MV-4-11 (cell line): Measurements from ENCODE around the gene FBL.
"Not testable (repeated sequence)": the region's sequence is repeated elsewhere in the genome, so short reads cannot be mapped to it uniquely, and the experiment has no call there.

Source experiments
- DNase-seq: peaks from one replicate; lab custom pipeline; 2025; lab: John Stamatoyannopoulos, UW

The FBL gene

DNA sequence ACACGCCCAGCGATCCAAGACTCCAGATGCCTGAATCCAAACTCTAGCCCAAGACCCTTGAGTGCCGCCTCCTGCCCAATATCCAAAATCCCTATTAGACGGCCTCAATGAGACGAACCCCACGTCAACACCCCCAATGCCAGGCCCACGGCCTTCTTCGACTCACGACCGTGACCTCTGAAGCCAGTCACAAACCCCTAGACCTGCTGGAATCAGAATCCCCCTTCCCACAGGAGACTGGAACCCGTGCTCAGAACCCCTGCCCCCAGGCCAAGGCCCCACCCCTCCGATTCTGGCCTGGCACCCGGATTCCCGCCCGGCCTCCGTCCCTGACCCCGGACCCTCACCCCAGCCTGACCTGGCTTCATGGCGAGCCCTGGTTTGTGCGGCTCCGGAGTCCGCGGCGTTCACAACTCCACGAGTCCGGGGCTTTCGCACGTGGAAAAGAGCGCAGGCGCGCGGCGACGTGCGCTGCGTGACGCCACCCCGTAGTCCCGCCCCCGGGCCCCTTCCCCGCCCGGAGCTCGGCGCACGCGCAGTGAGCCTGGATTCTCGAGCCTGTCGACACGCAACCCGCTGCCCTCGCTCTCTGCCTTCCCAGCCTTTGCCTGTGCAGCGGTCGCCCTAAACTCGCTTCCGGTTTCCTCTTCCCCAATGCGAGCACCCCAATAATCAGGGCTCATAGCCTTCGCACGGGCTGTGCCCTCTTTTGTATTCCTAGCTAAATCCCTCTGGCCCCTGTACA lies at the start of gene FBL:
FBL (minus strand) TSS at position 447 of the 745 bp plus-strand sequence; CDS start at position 368, 79 bp downstream.
- peak; percentile 95 for DNase-seq

DNA sequence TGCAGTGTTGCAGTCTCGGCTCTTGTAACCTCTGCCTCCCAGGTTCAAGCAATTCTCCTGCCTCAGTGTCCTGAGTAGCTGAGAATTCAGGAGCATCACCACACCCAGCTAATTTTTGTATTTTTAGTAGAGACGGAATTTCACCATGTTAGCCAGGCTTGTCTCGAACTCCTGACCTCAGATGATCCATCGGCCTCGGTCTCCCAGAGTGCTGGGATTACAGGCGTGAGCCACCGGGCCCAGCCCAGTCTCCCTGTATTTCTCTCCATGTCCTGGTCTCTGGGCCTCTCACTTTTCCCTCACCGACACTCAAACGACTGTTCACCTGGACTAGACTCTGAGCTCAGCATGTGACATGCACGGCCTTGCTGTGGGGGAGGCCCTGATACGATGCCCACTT lies 48.9 kb upstream of the FBL start:
- not testable (repeated sequence) for DNase-seq

DNA sequence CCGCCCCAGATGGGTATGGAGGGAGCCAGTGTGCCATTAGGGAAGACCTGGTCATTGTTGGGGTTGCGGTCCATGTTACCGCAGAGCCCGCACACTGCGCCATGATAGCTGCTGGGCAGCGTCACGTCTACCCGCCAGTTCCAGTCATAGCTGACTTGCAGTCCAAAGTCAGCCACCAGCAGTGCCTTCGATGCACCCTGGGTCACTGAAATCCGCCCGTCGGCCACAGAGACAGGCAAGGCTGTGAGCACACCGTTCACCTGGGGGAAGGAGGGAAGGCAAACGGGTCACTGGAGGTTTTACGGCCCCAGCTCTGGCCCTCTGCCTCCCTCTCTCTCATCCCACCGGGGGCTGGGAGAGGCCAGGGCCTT lies 48.0 kb upstream of the FBL start:
- DNase-seq = not testable (repeated sequence)

DNA sequence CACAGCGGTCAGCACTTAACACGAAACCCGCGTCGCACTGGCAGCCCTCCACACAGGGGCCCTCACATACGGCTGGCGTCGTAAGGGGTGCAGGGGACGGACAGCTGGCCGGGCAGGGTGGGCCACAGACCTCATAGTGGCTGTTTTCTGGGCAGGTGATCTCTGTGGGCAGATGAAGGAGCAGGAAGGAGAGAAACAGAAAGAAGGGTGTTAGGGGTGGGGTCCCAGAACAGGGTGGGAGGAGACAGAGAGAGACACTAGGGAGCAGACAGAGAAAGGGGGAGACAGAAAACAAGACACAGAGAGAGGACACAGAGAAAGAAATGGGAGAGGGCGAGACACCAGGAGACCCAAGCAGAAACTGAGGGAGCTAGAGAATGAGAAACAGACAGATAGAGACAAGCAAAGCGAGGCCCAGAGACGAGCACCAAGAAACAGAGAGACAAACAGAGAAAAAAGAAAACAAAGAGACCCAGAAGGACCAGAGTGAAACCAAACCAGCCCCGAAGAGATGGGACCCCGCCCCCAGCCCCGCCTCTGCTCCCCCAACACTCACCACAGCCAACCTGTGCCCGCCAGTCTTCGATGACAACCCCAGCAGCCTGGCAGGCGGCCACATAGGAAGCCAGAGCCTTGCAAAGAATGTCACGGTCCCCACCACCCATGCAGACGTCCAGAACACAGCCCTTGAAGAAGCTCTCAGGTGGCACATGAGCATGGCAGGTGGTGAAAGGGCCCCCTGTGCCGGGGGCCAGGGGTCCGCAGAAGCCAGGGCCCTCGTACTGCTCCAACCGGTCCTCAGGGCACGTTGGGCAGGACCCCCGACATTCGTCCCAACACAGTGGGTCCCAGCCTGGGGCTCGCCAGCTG lies 47.4 kb upstream of the FBL start:
- not testable (repeated sequence) for DNase-seq

DNA sequence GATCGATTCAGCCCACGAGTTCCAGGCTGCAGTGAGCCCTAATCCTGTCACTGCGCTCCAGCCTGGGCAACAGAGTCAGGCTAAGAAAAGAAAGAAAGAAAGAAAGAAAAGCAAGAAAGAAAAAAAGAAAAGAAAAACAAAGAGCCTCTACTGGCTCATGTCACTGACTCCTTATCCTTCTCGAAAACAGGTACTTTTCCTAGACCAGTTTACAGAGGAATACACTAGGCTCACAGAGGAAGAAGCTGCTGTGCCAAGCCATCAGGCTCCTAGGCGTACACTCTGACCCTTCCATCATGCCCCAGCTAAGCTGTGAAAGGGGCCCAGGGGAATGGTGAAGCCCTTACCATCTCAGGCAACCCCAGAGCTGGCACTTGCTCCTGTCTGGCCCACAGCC lies 46.3 kb upstream of the FBL start:
- not testable (repeated sequence) for DNase-seq

DNA sequence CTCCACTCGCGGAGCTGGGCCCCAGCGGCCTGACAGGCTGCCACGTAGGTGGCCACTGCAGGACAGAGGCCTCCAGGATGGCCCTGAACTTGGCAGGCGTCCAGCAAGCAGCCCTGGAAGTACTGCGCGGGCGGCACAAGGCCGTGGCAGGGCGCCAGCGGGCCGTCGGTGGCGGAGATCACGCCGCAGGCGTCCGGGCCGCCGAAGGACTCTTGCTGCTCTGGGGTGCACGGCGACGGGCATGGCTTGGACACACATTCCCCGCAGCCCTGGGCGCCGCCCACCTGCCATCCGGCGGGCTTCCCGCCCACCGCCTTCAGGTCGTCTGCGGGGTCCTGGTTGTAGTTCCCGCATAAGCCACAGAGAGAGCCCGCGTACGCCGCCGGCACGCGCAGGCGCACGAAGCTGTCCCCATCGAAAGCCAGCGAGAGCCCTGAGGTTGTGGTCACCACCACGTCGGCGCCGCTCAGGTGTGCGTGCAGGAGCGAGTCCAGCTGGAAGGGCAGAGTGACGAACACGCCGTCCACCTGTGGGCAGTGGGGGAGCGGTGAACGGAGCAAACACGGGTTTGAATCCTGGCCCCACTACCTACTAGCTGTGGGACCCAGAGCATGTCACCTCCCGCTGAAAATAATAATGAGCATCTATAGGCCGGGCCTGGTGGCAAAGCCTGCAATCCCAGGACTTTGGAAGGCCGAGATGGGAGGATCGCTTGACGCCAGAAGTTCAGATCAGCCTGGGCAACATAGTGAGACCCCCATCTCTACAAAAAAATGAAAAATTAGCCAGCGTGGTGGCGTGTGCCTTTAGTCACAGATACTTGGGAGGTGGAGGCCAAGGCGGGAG lies 45.7 kb upstream of the FBL start:
- DNase-seq = not testable (repeated sequence)

DNA sequence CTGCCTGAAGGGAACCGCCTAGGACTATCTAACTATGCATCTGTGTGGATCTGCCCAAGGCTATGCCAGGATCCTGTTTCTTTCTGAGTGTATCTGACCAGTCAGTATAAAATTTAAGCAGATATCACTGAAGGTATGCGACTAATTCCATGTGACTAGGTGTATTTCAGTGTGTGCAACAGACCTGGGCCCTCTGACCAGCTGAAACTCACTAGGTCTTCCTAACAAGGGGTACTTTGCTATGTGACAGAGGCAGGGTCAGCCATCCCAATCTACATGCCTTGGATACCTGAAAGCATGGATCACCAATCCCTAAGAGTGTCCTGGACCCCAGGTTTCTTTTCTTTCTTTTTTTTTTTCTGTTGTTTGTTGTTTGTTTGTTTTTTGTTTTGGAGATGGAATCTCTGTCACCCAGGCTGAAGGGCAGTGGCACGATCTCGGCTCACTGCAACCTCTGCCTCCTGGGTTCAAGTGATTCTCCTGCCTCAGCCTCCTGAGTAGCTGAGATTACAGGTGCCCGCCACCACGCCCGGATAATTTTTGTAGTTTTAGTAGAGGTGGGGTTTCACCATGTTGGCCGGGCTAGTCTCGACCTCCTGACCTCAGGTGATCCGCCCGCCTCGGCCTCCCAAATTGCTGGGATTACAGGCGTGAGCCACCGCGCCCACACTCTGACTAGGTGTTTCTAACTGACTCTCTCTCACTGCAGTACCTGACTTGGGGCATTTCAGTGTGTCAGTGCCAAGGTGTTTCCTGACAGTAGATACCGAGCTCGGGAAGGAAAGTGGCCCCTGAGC lies 44.8 kb upstream of the FBL start:
- DNase-seq = no peak

DNA sequence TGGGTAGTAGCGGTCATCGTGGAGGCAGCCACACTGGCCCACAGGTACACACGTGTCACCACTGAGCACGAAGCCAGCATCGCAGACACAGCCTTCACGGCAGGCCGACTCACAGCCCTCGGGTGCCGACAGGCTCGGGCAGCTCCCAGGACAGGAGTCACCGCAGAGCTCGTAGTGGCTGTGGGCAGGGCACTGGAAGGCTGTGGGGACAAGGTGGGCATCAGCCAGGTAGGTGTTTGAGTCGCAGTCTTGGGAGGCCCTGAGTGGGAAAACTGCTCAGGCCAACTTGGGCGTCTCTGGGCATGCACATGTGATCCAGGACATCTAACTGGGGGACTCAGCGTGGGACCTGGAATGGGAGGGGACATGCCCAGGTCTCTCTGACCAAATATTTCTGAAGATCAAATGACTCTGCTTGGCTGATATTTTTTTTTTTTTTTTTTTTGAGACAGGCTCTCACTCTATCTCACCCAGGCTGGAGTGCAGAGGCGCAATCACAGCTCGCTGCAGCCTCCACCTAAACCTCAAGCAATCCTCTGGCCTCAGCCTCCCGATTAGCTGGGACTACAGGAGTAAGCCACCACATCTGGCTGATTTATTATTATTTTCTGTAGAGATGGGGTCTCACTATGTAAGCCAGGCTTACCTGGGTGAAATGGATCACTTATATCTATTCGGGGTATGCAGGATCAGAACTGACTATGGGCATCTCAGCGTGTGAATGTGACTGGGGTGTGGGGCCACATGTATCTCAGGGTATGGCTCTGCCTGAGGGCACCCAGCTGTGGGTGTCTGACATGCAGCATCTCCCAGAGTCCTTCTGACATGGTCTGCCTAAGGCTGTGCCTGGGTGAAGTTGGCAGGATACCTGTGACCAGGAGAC lies 43.9 kb upstream of the FBL start:
- not testable (repeated sequence) for DNase-seq

DNA sequence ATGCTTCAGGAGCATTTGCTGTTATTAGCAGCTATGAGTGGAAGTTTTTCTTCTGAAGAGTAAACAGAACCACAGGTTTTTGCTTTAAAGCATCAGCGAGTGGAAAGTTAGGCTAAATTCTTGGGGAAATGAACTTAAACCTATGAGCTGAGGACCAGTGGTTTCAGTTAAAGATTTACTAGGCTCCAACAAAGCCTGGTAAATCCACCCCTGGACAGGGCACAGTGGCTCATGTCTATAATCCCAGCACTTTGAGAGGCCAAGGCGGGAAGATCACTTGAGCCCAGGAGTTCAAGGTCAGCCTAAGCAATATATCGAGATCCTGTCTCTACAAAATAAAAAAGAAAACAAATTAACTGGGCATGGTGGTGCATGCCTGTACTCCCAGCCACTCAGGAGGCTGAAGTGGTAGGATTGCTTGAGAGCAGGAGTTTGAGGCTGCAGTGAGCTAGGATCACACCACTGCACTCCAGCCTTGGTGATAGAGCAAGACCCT lies 41.3 kb upstream of the FBL start:
- DNase-seq = not testable (repeated sequence)

DNA sequence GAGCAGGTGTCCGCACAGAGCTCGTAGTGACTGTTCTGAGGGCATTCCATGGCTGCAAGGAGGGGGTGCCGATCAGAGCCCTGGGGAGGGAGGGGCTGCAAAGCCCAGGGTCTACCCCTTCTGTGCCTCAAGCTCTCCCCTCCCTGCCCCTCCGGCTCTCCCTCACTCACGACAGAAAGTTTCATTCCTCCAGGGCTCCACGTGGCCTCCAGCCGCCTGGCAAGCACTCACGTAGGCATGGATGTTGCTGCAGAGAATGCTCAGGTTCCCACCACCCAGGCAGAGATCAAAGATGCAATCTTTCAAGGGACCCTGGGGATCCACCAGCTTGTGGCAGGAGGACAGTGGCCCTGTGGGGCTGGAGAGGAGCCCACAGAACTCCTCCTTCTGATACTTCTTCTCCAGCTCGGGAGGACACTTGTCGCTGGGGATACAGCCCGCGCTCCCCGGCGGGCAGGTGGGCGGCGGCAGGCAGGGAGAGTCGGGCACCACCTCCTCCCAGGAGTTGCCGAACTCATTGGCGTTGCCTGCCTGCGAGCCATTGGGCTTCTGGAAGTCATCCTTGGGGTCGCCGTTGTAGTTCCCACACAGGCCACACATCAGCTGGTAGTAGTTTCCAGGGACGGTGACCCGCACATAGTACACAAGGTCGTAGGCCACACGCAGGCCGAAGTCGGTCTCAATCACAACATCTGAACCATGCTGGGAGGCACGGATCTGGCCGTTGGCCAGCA lies 39.8 kb upstream of the FBL start:
- not testable (repeated sequence) for DNase-seq

DNA sequence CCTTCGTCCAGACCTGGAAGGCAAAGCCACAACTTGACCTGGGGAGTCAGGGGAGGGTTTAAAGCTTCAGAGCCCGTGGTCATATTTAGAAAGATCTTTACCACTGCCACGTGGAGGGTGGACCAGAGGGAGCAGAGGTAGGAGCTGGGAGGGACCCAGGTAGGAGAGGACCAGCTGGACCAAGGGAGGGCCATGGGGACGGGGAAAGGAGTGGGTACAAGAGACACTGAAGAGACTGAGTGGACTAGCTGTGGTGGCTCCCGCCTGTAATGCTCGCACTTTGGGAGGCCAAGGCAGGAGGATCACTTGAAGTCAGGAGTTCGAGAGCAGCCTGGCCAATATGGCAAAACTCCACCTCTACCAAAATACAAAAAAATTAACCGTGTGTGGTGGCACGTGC lies 38.5 kb upstream of the FBL start:
- DNase-seq = not testable (repeated sequence)

DNA sequence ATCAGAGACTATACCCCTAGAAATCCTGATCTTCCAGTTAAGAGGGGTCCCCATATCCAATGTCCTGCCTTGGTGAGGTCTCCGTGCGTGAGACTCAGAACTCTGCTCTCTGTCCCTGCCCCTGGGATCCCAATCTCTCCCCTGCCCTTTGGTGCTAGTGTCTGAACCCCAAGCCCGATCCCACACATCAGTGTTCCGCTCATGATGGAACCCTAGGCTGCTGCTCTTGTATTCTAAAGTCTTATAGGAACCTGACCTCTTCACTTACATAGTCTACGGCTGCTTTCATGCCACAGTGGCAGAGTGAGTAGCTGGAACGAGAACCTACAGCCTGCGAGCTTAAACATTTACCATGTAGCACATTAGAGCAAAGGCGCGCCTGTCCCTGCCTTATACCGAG lies 36.5 kb upstream of the FBL start:
- not testable (repeated sequence) for DNase-seq

DNA sequence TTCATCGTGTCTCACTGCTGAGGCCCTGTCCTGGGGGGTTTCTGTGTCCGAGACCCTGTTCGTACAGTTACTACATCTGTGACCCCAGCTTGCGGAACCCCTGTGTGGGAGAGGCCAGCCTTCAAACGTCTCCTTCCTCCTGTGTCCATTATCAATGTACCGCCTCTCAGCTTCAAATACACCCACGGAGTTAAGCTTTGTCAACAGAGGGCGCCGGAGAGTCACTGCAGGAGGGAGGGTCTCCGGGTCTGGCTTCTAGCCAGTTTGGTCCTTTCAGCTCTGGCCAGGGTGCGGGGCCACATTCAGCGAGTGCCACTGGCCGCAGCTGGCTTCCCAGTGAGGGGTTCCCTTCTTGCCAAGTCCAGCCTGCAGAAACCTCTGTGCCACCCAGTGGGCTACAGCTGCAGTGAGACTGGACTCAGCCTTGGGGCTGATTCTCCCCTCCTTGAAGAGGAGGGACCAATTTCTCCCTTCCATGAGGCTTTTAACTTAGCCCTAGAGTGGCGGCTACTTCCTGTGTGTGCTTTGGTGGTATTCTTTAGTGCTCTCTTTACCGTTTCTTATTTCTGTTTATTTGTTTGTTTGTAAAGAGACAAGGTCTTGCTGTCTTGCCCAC lies 35.4 kb upstream of the FBL start:
- DNase-seq = peak; percentile 68

DNA sequence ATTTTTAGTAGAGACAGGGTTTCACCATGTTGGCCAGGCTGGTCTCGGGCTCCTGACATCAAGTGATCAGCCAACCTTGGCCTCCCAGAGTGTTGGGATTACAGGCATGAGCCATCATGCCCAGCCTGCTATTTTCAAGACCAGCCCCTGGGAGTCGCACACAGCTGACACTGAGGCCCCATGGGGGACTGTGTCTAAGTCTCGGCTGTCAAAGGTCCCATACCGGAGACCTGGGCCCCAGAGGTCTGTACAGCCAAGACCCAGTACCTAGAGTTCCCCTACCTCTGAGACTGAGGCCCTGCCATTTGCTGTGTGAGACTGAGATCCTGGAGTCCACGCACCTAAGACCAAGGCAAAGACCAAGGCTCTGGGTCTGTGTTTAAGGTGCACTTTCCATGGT lies 34.1 kb upstream of the FBL start:
- DNase-seq = not testable (repeated sequence)

DNA sequence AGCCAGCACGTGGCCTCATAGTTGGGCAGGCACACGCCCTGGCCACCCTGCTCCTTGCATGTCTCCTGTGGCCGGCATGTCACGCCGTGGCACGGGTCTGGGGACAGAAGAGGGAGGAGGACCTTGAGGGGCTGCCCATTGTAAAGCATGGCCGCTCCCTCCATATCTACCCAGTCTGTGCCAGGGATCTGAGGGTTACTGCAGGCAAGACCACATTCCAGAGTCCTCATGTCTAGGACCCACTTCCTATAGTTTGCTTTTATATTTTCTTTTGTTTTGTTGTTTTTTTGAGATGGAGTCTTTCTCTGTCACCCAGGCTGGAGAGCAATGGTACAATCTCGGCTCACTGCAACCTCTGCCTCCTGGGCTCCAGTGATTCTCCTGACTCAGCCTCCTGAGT lies 33.6 kb upstream of the FBL start:
- DNase-seq = not testable (repeated sequence)

DNA sequence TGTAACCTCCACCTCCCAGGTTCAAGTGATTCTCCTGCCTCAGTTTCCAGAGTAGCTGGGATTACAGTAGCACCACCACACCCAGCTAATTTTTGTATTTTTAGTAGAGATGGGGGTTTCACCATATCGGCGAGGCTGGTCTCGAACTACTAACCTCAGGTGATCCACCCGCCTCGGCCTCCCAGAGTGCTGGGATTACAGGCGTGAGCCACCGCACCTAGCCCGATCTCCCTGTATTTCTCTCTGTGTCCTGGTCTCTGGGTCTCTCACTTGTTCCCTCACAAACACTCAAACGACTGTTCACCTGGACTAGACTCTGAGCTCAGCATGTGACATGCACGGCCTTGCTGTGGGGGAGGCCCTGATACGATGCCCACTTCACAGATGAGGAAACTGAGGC lies 32.7 kb upstream of the FBL start:
- DNase-seq = not testable (repeated sequence)

DNA sequence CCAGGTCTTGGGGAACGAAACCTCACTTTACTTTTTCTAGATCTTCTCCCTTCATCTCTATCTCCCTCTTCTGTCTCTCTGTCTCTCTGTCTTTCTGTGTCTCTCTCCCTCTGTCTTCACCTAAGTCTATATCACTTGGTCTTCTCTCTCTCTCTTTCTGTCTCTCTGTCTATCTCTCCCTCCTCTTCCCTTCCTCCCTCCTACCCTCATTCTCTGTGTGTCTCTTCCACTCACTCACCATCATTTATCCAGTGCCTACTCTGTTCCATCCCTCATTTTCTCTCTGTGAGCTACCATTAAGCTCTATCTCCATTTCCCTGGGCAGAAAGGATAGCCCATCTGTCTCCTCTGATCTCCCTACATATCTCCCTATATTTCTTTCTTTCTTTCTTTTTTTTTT lies 32.2 kb upstream of the FBL start:
- no peak for DNase-seq

DNA sequence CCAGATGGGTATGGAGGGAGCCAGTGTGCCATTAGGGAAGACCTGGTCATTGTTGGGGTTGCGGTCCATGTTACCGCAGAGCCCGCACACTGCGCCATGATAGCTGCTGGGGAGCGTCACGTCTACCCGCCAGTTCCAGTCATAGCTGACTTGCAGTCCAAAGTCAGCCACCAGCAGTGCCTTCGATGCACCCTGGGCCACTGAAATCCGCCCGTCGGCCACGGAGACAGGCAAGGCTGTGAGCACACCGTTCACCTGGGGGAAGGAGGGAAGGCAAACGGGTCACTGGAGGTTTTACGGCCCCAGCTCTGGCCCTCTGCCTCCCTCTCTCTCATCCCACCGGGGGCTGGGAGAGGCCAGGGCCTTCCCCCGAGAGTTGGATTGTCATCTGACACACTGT lies 31.8 kb upstream of the FBL start:
- DNase-seq = not testable (repeated sequence)

DNA sequence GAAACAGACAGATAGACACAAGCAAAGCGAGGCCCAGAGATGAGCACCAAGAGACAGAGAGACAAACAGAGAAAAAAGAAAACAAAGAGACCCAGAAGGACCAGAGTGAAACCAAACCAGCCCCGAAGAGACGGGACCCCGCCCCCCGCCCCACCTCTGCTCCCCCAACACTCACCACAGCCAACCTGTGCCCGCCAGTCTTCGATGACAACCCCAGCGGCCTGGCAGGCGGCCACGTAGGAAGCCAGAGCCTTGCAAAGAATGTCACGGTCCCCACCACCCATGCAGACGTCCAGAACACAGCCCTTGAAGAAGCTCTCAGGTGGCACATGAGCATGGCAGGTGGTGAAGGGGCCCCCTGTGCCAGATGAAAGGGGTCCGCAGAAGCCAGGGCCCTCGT lies 31.3 kb upstream of the FBL start:
- DNase-seq = not testable (repeated sequence)
